Left lobe of liver (tissue), 2 donors: ENCODE data around the gene ABHD15. TPM values are rescaled to one million over a fixed set of nuclear protein-coding genes. Genes with fewer than 3 reads are reported as not detected.
"Not testable (repeated sequence)": the region's sequence is repeated elsewhere in the genome, so short reads cannot be mapped to it uniquely, and the experiment has no call there.

ENCODE experiments used
- ATAC-seq: fragments of 200-7000 bp; cut with Tn5 transposase; one replicate; pipeline ENCODE4 v1.9.1; 2020; ENCODE audit warnings: mild to moderate bottlenecking, moderate library complexity
- DNase-seq: peaks from one replicate; pipeline ENCODE4 v3.0.0-alpha.2; 2020; ENCODE audit warnings: low spot score
- total RNA-seq: library from RNA; stranded (reverse); gene quantifications from one replicate; pipeline ENCODE4 v1.2.1, GENCODE V29; 2021
- donor health status: DM: no; HTN: no; CAD: no; lungs with moderate emphysema.
- donor health status: DM: no; HTN: yes; CAD: no.

ABHD15 gene
- total RNA-seq, 1 donor from 2014 or later: 31.2 TPM

- peak; percentile 35 for ATAC-seq
Measured at GRCh38 chr17:29571883-29572681, 5.2 kb upstream of the ABHD15 start.

GRCh38 chr17:29571486-29571882 lies 4.6 kb upstream of the ABHD15 start:
- no peak for ATAC-seq
- DNase-seq: no peak

More at GRCh38 chr17:29571883-29572681, 5.2 kb upstream of the ABHD15 start:
- DNase-seq: peak; percentile 52

- no peak for ATAC-seq
- DNase-seq: peak; percentile 41
Measured at GRCh38 chr17:29570521-29570920, 3.7 kb upstream of the ABHD15 start.

GRCh38 chr17:29569245-29569950 lies 2.6 kb upstream of the ABHD15 start:
- no peak for DNase-seq
- ATAC-seq: no peak

- DNase-seq (peak; percentile 91), ATAC-seq (peak; percentile 52)
Measured at GRCh38 chr17:29568331-29569244, 1.8 kb upstream of the ABHD15 start, which contains the start of gene TP53I13. Gene TP53I13, plus strand, starts transcription at chr17:29568701. Its CDS starts 58 bp downstream, at chr17:29568759.

- ATAC-seq (peak; percentile 39), DNase-seq (peak; percentile 70)
Measured at GRCh38 chr17:29567554-29568330, 905 bp upstream of the ABHD15 start.

GRCh38 chr17:29567304-29567553 lies 392 bp upstream of the ABHD15 start:
- peak; percentile 0 for ATAC-seq
- DNase-seq: no peak

- ATAC-seq (peak; percentile 47), DNase-seq (peak; percentile 83)
Measured at GRCh38 chr17:29565643-29566472, 979 bp downstream of the ABHD15 start.

- peak; percentile 28 for DNase-seq
- ATAC-seq: no peak
Measured at GRCh38 chr17:29563816-29564215, 3.0 kb downstream of the ABHD15 start.

- ATAC-seq (no peak), DNase-seq (peak; percentile 33)
Measured at GRCh38 chr17:29562615-29563014, 4.2 kb downstream of the ABHD15 start.

GRCh38 chr17:29561554-29562517 lies 5.0 kb downstream of the ABHD15 start:
- no peak for ATAC-seq
- peak; percentile 46 for DNase-seq

- DNase-seq (no peak), ATAC-seq (no peak)
Measured at GRCh38 chr17:29560316-29560715, 6.5 kb downstream of the ABHD15 start.

GRCh38 chr17:29559640-29560039 lies 7.2 kb downstream of the ABHD15 start:
- ATAC-seq: no peak
- no peak for DNase-seq

- DNase-seq, ATAC-seq: not testable (repeated sequence)
Measured at GRCh38 chr17:29558139-29558538, 8.7 kb downstream of the ABHD15 start.

- no peak for DNase-seq
- ATAC-seq: no peak
Measured at GRCh38 chr17:29557739-29558116, 9.1 kb downstream of the ABHD15 start.

GRCh38 chr17:29557085-29557738 lies 9.6 kb downstream of the ABHD15 start:
- ATAC-seq (peak; percentile 68), DNase-seq (peak; percentile 66)

GRCh38 chr17:29555840-29556239 lies 11.0 kb downstream of the ABHD15 start:
- ATAC-seq (peak; percentile 90), DNase-seq (peak; percentile 77)
